Embryonic facial prominence (tissue), 1 donor: Measurements from ENCODE around the gene ATRN.
"Not testable (repeated sequence)": the region's sequence is repeated elsewhere in the genome, so short reads cannot be mapped to it uniquely, and the experiment has no call there.

ENCODE experiments used
- DNase-seq: peaks from one replicate; pipeline ENCODE4 v3.0.0-alpha.2; 2016; ENCODE audit errors: extremely low spot score

Gene ATRN

GRCh38 chr20:3563548-3564177 is 92.8 kb downstream of the ATRN start:
- no peak for DNase-seq

GRCh38 chr20:3565851-3566250 is 95.0 kb downstream of the ATRN start:
- no peak for DNase-seq

- DNase-seq = no peak
These were observed 101.3 kb downstream of the ATRN start for GRCh38 chr20:3572151-3572550.

GRCh38 chr20:3576363-3576762 is 105.5 kb downstream of the ATRN start:
- no peak for DNase-seq

GRCh38 chr20:3577366-3577765 is 106.5 kb downstream of the ATRN start:
- DNase-seq = no peak

DNA sequence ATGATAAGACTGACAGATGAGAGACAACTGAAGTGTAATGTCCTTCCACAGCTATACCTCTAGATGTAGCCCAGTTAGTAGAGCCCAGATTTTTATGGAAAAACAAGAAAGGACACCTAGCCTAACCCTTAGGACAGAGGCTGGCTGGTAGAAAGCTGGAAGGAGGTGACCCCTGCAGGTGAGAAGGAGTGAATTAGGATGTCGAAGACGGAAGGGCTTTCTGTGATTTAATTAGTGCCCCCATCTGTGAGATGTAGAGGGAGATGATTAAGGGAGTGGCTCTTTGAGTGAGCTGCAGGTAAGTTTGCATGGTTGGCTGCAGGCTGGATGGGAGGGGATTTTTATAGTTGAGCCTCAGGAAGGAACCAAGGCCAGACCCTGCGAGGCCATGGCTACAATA is 109.6 kb downstream of the ATRN start:
- no peak for DNase-seq

DNA sequence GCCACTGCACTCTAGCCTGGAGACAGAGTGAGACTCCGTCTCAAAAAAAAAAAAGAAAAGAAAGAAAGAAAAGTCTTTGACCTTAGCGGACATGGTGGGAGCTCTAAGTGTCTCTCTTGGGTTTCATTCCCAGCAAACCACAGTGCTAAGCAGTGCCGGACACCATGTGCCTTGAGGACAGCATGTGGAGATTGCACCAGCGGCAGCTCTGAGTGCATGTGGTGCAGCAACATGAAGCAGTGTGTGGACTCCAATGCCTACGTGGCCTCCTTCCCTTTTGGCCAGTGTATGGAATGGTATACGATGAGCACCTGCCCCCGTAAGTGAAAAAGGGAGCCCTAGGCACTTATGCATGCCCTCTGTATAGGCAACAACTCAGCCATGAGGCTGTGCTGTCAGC is 112.9 kb downstream of the ATRN start:
- no peak for DNase-seq

DNA sequence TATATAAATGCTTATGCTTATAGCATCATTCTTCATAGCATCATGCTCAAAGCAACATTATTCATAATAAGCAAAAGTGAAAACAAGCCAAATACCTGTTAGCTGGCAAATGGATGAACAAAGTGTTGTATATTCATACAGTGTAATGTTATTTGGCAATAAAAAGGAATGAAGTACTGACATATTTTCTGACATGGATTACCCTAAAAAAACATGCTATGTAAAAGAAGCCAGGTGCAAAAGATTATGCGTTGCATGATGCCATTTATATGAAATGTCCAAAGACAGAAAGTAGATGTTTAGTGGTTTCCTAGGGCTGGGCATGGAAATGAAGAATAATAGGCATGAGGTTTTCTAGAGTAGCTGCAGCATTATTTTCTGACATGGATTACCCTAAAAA is 115.3 kb downstream of the ATRN start:
- DNase-seq = peak; percentile 56

GRCh38 chr20:3590164-3590563 is 119.3 kb downstream of the ATRN start:
- DNase-seq = no peak

DNA sequence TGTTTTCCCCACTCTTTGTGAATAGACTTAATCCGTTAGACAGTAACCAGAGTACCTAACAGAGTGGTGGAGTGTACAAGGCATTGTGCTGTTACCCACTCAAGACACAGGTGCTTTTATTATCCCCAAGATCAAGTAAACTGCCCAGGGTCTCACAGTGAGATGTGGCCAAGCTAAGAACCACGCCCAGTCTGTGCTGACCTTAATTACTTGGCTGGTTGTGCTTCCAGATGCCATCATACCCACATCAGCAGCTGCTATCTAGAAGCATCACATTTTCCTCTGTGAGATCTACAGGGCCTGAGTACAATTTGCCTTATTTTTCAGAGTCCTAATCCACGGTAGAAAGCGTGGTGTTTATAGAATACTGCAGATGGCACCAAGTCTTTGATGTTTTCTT is 122.1 kb downstream of the ATRN start:
- DNase-seq = no peak

GRCh38 chr20:3595541-3595940 is 124.7 kb downstream of the ATRN start:
- no peak for DNase-seq

GRCh38 chr20:3603108-3603507 is 132.3 kb downstream of the ATRN start:
- DNase-seq = no peak

DNA sequence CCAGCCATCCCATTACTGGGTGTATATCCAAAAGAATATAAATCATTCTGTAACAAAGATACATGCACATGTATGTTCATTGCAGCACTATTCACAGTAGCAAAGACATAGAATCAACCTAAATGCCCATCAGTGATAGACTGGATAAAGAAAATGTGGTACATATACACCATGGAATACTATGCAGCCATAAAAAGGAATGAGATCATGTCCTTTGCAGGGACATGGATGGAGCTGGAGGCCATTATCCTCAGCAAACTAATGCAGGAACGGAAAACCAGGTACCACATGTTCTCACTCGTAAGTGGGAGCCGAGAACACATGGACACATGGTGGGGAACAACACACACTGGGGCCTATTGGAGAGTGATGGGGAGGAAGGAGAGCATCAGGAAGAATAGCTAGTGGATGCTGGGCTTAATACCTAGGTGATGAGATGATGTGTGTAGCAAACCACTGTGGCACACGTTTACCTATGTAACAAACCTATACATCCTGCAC is 134.6 kb downstream of the ATRN start:
- DNase-seq = not testable (repeated sequence)

DNA sequence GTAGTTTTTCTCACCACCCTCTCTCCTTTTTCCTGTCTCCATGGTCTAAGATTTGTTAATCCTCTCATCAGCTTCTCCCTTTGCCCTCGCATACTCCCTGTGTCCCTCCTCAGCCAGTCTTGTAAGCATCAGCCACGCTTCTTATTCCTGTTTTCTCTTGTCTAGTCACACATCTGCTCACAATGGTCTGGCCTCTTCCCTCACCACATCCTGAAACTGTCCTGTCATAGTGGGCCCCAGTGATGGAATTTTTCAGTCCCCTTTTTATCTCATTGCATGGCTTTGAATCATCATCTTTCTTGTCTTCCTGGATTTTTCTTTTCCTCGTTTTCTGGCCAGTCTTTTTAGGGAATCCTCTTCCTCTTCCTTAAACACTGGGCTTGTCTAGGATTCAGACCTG is 135.2 kb downstream of the ATRN start:
- no peak for DNase-seq

DNA sequence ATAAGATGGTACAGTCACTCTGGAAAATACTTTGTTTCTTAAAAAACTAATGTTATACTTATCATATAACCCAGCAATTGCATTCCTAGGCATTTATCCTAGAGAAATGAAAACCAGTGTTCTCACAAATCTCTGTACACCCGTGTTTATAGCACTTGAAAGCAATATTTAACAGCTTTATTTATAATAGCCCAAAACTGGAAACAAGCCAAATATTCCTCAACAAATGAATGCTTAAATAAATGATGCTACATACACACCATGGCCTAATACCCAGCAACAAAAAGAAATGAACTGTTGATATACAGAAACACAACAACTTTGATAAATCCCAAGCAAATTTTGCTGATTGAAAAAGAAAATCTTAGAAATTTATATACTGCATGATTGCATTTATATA is 141.1 kb downstream of the ATRN start:
- no peak for DNase-seq

GRCh38 chr20:3612795-3613572 is 142.2 kb downstream of the ATRN start:
- no peak for DNase-seq

DNA sequence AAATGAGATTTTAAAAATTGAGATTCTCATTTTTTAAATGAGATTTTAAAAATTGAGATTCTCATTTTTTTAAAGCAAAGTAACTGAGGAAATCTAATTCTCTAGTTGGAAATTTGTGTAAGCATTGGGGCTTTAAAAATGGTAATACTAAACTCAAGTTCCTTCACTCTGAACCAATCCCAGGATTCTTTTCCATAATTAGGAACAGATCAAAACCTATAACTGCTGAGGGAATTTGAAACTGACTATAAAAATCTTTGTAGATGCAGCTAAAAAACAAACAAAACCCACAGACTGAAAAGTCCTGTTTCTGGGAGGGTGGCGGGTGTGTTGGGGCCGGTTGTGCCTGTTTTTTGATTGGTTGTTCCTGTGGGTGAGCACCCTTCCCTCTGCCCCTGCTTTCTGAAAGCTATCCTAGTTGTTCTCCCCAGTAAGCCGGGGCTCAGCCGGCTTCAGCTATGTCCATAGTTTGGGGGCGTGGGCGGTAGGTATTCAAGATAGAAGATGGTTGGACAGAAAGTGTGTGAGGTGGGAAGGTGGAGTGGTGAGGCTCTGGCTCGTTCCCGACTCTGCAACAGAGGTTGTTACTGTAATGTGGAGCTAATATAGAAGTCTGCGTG is 143.1 kb downstream of the ATRN start:
- DNase-seq = no peak

DNA sequence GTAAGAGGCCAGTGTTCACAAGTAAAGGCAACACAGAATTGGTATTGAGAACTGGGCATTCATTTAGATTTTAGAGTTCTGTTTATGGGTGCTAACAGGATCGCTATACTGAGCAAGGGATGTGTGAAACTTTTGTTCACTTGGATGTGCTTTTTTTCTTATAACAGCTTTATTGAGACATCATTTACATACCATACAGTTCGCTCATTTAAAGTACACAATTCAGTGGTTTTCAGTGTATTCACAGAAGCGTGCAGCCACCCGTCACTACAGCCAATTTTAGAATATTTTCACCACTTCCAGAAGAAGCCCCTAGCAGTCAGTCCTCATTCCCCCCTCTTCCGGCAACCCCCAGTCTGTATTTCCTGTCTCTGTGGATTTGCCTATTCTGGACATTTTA is 143.6 kb downstream of the ATRN start:
- DNase-seq = no peak

DNA sequence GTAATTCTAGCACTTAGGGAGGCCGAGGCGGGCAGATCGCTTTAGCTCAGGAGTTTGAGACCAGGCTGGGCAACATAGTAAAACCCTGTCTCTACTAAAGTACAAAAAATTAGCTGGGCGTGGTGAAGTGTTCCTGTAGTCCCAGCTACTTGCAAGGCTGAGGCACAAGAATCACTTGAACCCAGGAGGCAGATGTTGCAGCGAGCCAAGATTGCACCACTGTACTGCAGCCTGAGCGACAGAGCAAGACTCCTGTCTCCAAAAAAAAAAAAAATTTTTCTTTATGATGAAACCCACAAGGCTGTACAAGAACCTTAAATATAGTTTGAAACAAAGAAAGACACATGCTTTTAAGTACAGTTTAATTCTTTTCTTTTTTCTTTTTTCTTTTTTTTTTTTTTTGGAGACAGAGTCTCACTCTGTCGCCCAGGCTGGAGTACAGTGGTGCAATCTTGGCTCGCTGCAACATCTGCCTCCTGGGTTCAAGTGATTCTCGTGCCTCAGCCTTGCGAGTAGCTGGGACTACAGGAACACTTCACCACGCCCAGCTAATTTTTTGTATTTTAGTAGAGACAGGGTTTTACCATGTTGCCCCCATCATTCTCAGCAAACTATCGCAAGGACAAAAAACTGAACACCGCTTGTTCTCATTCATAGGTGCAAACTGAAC is 144.5 kb downstream of the ATRN start:
- DNase-seq = not testable (repeated sequence)

DNA sequence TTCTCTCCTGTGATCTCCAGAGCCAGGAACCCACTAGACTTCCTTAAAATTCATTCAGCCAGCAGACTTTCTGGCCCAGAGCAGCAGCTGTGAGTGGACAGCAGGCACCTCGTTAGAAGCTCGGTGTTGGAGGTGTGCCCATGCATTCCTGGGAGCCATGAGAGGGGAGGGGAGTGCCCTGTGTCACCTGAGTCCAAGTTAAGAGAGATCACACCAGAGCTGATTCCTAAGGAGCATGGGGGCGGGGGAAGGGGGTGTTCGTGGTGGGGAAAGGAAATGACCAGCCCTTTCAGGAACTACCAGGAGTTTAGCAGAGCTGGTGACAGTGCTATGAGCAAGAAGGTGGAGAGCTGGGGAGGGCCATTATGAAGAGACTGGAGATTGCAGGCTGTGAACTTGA is 145.4 kb downstream of the ATRN start:
- DNase-seq = no peak

- DNase-seq = no peak
These were observed 150.3 kb downstream of the ATRN start for GRCh38 chr20:3621111-3621510.

- no peak for DNase-seq
These were observed 151.6 kb downstream of the ATRN start for GRCh38 chr20:3622406-3622805.
